ENCODE data around the gene GRK7.

DNA sequence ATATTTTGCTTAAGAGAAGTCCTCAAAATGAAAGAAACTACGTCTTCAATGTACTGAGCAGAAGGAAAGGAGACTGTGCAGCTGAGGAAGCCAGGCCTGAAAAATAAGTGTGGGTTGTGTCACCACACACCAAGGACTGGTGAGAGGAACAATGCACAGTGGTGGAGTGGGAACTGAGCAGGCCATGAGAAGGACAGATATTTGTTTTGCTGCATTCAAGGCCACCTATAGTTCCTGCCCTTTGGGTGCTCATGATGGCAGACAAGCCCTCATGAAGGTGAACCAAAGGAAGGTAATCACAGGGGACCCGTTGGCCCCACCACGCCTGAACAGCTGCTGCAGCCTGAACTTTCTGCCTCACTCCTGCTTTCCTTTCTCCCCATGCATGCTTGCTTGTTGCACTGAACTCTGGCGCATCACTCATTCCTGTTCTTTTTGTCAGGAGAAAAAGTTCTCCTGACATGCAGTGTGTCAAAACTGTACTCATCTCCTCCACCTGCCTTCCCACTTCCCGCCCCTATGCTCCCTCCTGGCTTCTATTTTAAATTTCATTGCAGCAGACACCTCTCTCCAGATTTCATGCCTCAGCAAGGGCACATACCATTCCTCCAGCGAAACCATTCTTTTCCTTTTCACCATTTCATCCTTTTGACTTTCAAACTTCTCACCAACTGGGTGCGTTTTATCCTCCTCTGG lies 27.3 kb upstream of the GRK7 start:
- TF ChIP-seq, protein P1, sequence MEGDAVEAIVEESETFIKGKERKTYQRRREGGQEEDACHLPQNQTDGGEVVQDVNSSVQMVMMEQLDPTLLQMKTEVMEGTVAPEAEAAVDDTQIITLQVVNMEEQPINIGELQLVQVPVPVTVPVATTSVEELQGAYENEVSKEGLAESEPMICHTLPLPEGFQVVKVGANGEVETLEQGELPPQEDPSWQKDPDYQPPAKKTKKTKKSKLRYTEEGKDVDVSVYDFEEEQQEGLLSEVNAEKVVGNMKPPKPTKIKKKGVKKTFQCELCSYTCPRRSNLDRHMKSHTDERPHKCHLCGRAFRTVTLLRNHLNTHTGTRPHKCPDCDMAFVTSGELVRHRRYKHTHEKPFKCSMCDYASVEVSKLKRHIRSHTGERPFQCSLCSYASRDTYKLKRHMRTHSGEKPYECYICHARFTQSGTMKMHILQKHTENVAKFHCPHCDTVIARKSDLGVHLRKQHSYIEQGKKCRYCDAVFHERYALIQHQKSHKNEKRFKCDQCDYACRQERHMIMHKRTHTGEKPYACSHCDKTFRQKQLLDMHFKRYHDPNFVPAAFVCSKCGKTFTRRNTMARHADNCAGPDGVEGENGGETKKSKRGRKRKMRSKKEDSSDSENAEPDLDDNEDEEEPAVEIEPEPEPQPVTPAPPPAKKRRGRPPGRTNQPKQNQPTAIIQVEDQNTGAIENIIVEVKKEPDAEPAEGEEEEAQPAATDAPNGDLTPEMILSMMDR (IDR thresholded peaks at IDR 0.05; ENCODE audit: low read depth, low read length) = no peak
- no peak for TF ChIP-seq POLR2A (IDR thresholded peaks at IDR 0.05; ENCODE audit: extremely low read depth, insufficient read length)
- TF ChIP-seq, protein P2, sequence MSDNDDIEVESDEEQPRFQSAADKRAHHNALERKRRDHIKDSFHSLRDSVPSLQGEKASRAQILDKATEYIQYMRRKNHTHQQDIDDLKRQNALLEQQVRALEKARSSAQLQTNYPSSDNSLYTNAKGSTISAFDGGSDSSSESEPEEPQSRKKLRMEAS (IDR thresholded peaks at IDR 0.05; ENCODE audit: low read depth, low read length) = no peak
